Colonic mucosa (tissue), 4 donors: Measurements from ENCODE around the gene ITPRID1. TPM values are rescaled to one million over a fixed set of nuclear protein-coding genes. Genes with fewer than 3 reads are reported as not detected.

Experiments
- DNase-seq: peaks from one replicate; pipeline ENCODE4 v3.0.0-alpha.2; 2020
- H3K27ac ChIP-seq: fragments of 200-600 bp; one replicate; pipeline ENCODE4 v1.8.0; 2021
- H3K27me3 ChIP-seq: fragments of 200-600 bp; one replicate; pipeline ENCODE4 v1.8.0; 2021
- H3K36me3 ChIP-seq: fragments of 200-600 bp; one replicate; pipeline ENCODE4 v1.8.0; 2021
- H3K4me1 ChIP-seq: fragments of 200-600 bp; one replicate; pipeline ENCODE4 v1.8.0; 2021; ENCODE audit warnings: mild to moderate bottlenecking
- H3K4me3 ChIP-seq: fragments of 200-600 bp; one replicate; pipeline ENCODE4 v1.8.0; 2021
- H3K9ac ChIP-seq, 2 donors: one replicate each; pipeline ENCODE4 v1.7.0; 2013; ENCODE audit warnings: control low read depth in 2 of 2, low read depth in 2 of 2, low read length in 2 of 2
- H3K9me3 ChIP-seq: fragments of 200-600 bp; one replicate; pipeline ENCODE4 v1.8.0; 2021
- CTCF ChIP-seq: fragments of 200-600 bp; IDR thresholded peaks from one replicate; pipeline ENCODE4 v1.8.0; 2022; ENCODE audit warnings: antibody characterized with exemption, mild to moderate bottlenecking
- intact Hi-C: fragments of 100-400 bp; cut with DNase I; formaldehyde crosslinking; loops from one replicate; pipeline ENCODE4 v1.14.1; 2022
- total RNA-seq, 2 donors: library from RNA; stranded (reverse); fragmentation: NEBNext Ultra II Directional in 1 of 2; extraction: Animal tissue kit (Norgen Biotek cat#: 25700) in 1 of 2; gene quantifications; one replicate each; pipeline ENCODE4 v1.2.1, GENCODE V29; 2021
- donor health status: healthy.
- donor health status: DM: no; HTN: no; CAD: no.
- donor health status: DM: no; HTN: no; CAD: no.

Gene ITPRID1
- total RNA-seq, 2 donors from 2014 or later: 0.48 to 0.91 TPM

GRCh38 chr7:31705377-31705776, 191.5 kb downstream of the ITPRID1 start:
- Histone ChIP-seq H3K27me3 (no peaks in the 10 kb centered on the region), H3K4me1 (no peaks in the 10 kb centered on the region), H3K36me3 (no peaks in the 10 kb centered on the region), H3K9me3 (no peaks in the 10 kb centered on the region), H3K9ac (no peak overlapping the region), H3K27ac (no peak overlapping the region), H3K4me3 (no peak overlapping the region)
- DNase-seq: no peak
- no peak for TF ChIP-seq CTCF
- intact Hi-C loops: no loop called here

GRCh38 chr7:31707089-31707488, 193.2 kb downstream of the ITPRID1 start:
- Histone ChIP-seq H3K36me3 (no peaks in the 10 kb centered on the region), H3K27me3 (no peaks in the 10 kb centered on the region), H3K4me1 (no peaks in the 10 kb centered on the region), H3K9ac (no peak overlapping the region), H3K4me3 (no peak overlapping the region), H3K27ac (no peak overlapping the region), H3K9me3 (no peaks in the 10 kb centered on the region)
- DNase-seq: no peak
- intact Hi-C loops: no loop called here
- no peak for TF ChIP-seq CTCF

Other genes starting within 250 kb of the ITPRID1 start
- gene NEUROD6, start 173.4 kb upstream of the ITPRID1 start, total RNA-seq: not detected
- gene PPP1R17, start 173.1 kb downstream of the ITPRID1 start, total RNA-seq: not detected